Adrenal gland (tissue), 5 donors: ENCODE measurements around the gene SMIM10L2A.

Experiments used
- POLR2A ChIP-seq, 2 donors: fragments of 450-650 bp; IDR thresholded peaks; one replicate each; pipeline ENCODE4 v1.6.1; 2017; ENCODE audit warnings: antibody characterized with exemption in 2 of 2, mild to moderate bottlenecking in 2 of 2, moderate library complexity in 1 of 2
- TF ChIP-seq, protein P1 (sequence below), 6 experiments: fragments of 450-650 bp in 4 of 6; fragments of 200-600 bp in 2 of 6; sonication (generic) in 1 of 6; IDR thresholded peaks; 1 replicate in 5 of 6; 2 replicates in 1 of 6; pipeline versions ENCODE4 v1.5.1 to v1.8.0; 2016 to 2021; ENCODE audit warnings: antibody characterized with exemption in 6 of 6, mild to moderate bottlenecking in 2 of 6, moderate library complexity in 1 of 6
- donor health status: DM: no; HTN: no; CAD: no.

DNA sequence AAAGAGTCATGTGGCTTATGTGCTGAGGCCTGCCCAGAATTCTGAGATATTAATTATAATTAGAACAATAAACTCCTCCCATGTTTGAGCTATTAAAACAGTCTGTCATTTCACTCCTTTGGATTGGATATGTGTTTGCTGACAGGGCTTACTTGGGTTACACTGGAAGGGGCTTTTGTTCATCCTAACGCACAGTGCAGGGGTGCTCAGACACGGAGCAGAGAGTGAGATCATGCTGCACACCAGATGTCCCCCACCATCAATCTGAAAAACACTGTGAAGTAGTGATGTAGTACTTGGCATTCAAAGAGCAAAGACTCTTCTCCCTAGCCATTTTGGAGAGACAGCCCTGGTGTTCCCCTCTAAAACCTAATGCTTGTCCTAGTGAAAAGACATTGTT lies 24.1 kb upstream of the SMIM10L2A start:
- TF ChIP-seq, protein P1, sequence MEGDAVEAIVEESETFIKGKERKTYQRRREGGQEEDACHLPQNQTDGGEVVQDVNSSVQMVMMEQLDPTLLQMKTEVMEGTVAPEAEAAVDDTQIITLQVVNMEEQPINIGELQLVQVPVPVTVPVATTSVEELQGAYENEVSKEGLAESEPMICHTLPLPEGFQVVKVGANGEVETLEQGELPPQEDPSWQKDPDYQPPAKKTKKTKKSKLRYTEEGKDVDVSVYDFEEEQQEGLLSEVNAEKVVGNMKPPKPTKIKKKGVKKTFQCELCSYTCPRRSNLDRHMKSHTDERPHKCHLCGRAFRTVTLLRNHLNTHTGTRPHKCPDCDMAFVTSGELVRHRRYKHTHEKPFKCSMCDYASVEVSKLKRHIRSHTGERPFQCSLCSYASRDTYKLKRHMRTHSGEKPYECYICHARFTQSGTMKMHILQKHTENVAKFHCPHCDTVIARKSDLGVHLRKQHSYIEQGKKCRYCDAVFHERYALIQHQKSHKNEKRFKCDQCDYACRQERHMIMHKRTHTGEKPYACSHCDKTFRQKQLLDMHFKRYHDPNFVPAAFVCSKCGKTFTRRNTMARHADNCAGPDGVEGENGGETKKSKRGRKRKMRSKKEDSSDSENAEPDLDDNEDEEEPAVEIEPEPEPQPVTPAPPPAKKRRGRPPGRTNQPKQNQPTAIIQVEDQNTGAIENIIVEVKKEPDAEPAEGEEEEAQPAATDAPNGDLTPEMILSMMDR (IDR thresholded peaks at IDR 0.05): no peak
- TF ChIP-seq POLR2A (IDR thresholded peaks at IDR 0.05): no peak
